ENCODE measurements around the gene FSD2.

GRCh38 chr15:82778755-82779154 is 27.1 kb downstream of the FSD2 start:
- TF ChIP-seq CTCF (IDR thresholded peaks at IDR 0.05; ENCODE audit: low read depth, low read length) = no peak
- no peak for TF ChIP-seq EZH2phosphoT487 (IDR thresholded peaks at IDR 0.05; ENCODE audit: low read depth)
